ENCODE data around the gene ERCC6. TPM values are rescaled to one million over a fixed set of nuclear protein-coding genes. Genes with fewer than 3 reads are reported as not detected.

ERCC6 gene
- total RNA-seq, 3 donors from 2014 or later: 18.9 to 29.8 (median 25.4) TPM

DNA sequence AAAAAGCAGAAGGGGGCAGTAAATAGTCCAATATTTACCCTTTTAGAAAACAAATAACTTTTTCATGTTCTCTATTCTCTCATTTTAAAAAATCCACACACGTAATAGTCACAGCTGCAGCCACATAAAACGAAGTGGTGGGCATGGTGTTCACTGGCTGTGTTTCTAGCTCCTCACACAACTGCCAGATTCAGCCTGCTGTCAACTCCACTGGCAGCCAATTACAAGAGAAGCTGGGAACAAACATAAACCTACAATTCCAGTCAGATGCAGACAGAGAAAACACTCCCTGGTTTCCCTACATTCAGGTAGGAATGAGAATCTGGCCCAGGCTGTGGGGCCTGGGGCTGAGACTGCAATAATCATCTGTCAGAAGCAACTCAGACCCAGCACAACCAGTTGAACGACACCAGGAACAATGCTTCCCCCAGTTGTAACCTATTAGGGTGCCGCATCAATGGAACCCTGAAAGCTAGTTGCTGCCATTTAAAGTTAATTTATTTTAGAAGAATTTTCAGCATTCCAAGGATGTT lies 29.1 kb downstream of the ERCC6 start:
- ATAC-seq: no peak
- intact Hi-C loops (cut with DNase I, micrococcal nuclease): loop anchor here (5.0 to 10.0 kb wide), 2 partner anchors 103 to 105 kb away; no protein-coding TSS in a partner anchor
- no peak overlapping the region for H3K4me3 ChIP-seq

DNA sequence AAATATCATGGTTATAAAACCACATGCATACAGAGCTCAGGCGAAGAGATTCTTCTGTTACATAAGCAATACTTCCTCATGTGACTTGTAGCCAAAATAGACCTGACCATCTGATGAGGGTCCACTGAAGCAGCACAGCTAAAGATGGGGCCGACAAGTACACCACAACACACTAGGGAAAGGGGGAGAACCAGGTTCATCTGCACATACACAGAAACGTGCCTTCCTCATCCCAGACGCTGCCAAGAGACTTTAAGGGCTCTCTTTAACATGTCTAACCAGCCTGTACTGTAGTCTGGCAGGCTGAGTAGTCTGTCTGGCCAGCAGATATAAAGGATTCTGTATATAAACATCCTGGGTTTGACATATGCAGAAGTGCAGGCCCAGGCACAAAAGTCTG lies 30.3 kb downstream of the ERCC6 start:
- no peaks in the 10 kb centered on the region for H3K4me1 ChIP-seq (ENCODE audit: low read depth)
- H3K4me3 ChIP-seq: no peak overlapping the region
- no peaks in the 10 kb centered on the region for H3K36me3 ChIP-seq (ENCODE audit: low read depth)
- DNase-seq (no peak), ATAC-seq (no peak)
- intact Hi-C loops (cut with DNase I, micrococcal nuclease): loop anchor here in 1 of 2 donors (5.0 kb wide), 1 partner anchor 101 kb away; no protein-coding TSS in a partner anchor
- H3K9me3 ChIP-seq: no peaks in the 10 kb centered on the region
- no peak for TF ChIP-seq CTCF (IDR thresholded peaks at IDR 0.05)

More for the DNA sequence above, 29.1 kb downstream of the ERCC6 start:
- Histone ChIP-seq H3K9me3 (no peaks in the 10 kb centered on the region), H3K36me3 (ENCODE audit: low read depth) (no peaks in the 10 kb centered on the region), H3K4me1 (ENCODE audit: low read depth) (no peaks in the 10 kb centered on the region)
- DNase-seq: no peak
- no peak for TF ChIP-seq CTCF (IDR thresholded peaks at IDR 0.05)

GRCh38 chr10:49508249-49508648 lies 30.7 kb downstream of the ERCC6 start:
- Histone ChIP-seq H3K36me3 (ENCODE audit: low read depth) (no peaks in the 10 kb centered on the region), H3K9me3 (no peaks in the 10 kb centered on the region), H3K4me1 (ENCODE audit: low read depth) (no peaks in the 10 kb centered on the region), H3K4me3 (no peak overlapping the region)
- ATAC-seq (no peak), DNase-seq (no peak)
- no peak for TF ChIP-seq CTCF (IDR thresholded peaks at IDR 0.05)
- intact Hi-C loops (cut with DNase I, micrococcal nuclease): loop anchor here in 1 of 2 donors (5.0 kb wide), 1 partner anchor 101 kb away; no protein-coding TSS in a partner anchor

GRCh38 chr10:49505589-49505988 lies 33.3 kb downstream of the ERCC6 start:
- H3K4me1 ChIP-seq (ENCODE audit: low read depth): no peaks in the 10 kb centered on the region
- DNase-seq: no peak
- intact Hi-C loops (cut with DNase I, micrococcal nuclease): loop anchor here in 1 of 2 donors (5.0 kb wide), 1 partner anchor 98 kb away; no protein-coding TSS in a partner anchor

GRCh38 chr10:49505076-49505475 lies 33.8 kb downstream of the ERCC6 start:
- ATAC-seq (no peak), DNase-seq (no peak)
- Histone ChIP-seq H3K4me1 (ENCODE audit: low read depth) (no peaks in the 10 kb centered on the region), H3K4me3 (no peak overlapping the region), H3K36me3 (ENCODE audit: low read depth) (no peaks in the 10 kb centered on the region), H3K9me3 (no peaks in the 10 kb centered on the region)
- intact Hi-C loops (cut with DNase I, micrococcal nuclease): loop anchor here in 1 of 2 donors (5.0 kb wide), 1 partner anchor 98 kb away; no protein-coding TSS in a partner anchor
- no peak for TF ChIP-seq CTCF (IDR thresholded peaks at IDR 0.05)

More at GRCh38 chr10:49505589-49505988, 33.3 kb downstream of the ERCC6 start:
- Histone ChIP-seq H3K4me3 (no peak overlapping the region), H3K36me3 (ENCODE audit: low read depth) (no peaks in the 10 kb centered on the region), H3K9me3 (no peaks in the 10 kb centered on the region)
- TF ChIP-seq CTCF (IDR thresholded peaks at IDR 0.05): no peak
- no peak for ATAC-seq

All from mucosa of descending colon (tissue), 3 donors.